HUES64 (cell line): ENCODE measurements around the gene CST11.

ENCODE experiments used
- H3K27ac ChIP-seq: 2 replicates; pipeline ENCODE4 v1.7.0; 2013; ENCODE audit warnings: low read depth, low read length, inconsistent platforms
- H3K27me3 ChIP-seq: 2 replicates; pipeline ENCODE4 v1.6.1; 2013; ENCODE audit warnings: mild to moderate bottlenecking, low read length; ENCODE audit not compliant: insufficient read depth
- H3K36me3 ChIP-seq: 2 replicates; pipeline ENCODE4 v1.6.1; 2013; ENCODE audit warnings: mild to moderate bottlenecking, low read length; ENCODE audit not compliant: insufficient read depth
- H3K4me1 ChIP-seq: 2 replicates; pipeline ENCODE4 v1.6.1; 2013; ENCODE audit warnings: mild to moderate bottlenecking, low read length, moderate library complexity; ENCODE audit not compliant: insufficient read depth
- H3K4me3 ChIP-seq: 2 replicates; pipeline ENCODE4 v1.5.1; 2013; ENCODE audit warnings: mild to moderate bottlenecking, low read length, moderate library complexity
- H3K9ac ChIP-seq: 2 replicates; pipeline ENCODE4 v1.6.1; 2013; ENCODE audit warnings: mild to moderate bottlenecking, low read depth, low read length
- H3K9me3 ChIP-seq: 2 replicates; pipeline ENCODE4 v1.6.1; 2013; ENCODE audit warnings: low read depth, low read length; ENCODE audit not compliant: insufficient read depth
- WGBS: fragments of 150-250, 120-280 bp; methylation state at CpG from one replicate; pipeline ENCODE4 v1.1.7; 2013; ENCODE audit warnings: missing lambda C conversion rate; 5-methylcytosine and 5-hydroxymethylcytosine counted together

The CST11 gene

DNA sequence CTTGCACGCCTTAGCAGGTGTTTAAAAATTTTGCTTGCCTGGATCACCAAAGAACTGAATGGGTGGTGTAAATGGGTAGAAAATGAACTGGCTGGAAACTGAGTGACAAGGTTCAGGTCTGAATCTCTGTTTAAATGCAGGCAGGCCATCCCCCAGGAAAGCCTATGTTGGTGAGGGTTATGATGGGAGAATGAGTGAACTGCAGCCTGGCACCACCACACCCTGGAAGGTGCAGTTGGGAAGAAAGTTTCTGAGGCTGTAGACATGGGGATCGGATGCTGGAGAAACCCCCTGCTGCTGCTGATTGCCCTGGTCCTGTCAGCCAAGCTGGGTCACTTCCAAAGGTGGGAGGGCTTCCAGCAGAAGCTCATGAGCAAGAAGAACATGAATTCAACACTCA, 12.7 kb downstream of the CST11 start:
- H3K4me1 ChIP-seq: no peaks in the 10 kb centered on the region
- no peak overlapping the region for H3K4me3 ChIP-seq
- H3K27me3 ChIP-seq: no peaks in the 10 kb centered on the region
- H3K27ac ChIP-seq: no peak overlapping the region
- no peaks in the 10 kb centered on the region for H3K9me3 ChIP-seq
- WGBS: 89% methylated on average over 2 of the region's 2 CpGs
- no peaks in the 10 kb centered on the region for H3K36me3 ChIP-seq
- H3K9ac ChIP-seq: no peak overlapping the region

DNA sequence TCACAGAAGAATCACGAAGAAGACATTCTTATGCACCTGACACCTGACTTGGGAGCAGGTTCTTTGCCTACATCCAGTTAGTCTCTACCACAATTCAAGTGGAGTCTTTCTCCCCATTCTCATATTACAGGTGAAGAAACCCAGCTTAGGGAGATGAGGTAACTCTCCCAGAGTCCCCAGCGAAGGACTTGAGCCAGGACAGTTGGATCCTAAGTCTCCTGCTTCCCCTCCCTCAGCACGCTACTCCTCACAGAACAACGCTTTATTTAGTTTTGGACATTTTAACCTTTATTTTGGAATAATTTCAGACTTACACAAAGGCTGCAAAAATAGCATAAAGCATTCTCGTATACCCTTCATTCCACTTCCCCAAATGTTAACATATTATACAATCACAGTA, 14.0 kb downstream of the CST11 start:
- no peaks in the 10 kb centered on the region for H3K27me3 ChIP-seq
- 91% methylated on average over 5 of the region's 5 CpGs for WGBS
- no peak overlapping the region for H3K4me3 ChIP-seq
- H3K4me1 ChIP-seq: no peaks in the 10 kb centered on the region
- no peaks in the 10 kb centered on the region for H3K36me3 ChIP-seq
- no peak overlapping the region for H3K9ac ChIP-seq
- H3K27ac ChIP-seq: no peak overlapping the region
- no peaks in the 10 kb centered on the region for H3K9me3 ChIP-seq

DNA sequence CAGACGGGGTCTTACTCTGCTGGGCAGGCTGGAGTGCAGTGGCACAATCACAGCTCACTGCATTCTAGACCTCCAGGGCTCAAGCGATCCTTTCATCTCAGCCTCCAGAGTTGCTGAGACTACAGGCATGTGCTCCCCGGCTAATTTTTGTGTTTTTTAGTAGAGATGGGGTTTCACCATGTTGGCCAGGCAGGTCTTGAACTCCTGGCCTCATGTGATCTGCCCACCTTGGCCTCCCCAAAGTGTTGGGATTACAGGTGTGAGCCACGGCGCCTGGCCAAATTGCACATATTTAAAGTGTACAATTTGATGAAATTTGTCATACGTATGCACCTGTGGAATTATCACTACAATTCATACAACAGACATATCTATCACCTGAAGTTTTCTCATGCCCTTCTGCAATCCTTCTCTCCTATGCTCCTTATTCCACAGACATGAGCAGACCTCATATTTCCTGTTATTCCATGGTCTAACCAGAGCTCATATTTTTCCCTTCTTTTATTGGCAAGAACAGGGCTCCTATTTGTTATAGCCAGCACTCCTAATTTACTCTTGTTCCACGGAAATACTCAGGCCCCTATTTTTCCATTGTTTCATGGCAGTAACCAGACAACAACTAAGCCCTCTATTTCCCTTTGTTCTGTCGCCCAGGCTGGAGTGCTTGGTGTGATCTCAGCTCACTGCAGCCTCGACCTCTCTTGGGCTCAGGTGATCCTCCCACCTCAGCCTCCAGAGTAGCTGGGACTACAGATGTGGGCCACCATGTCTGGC, 15.4 kb downstream of the CST11 start:
- Histone ChIP-seq H3K4me3 (no peak overlapping the region), H3K36me3 (no peaks in the 10 kb centered on the region), H3K27ac (no peak overlapping the region), H3K9ac (no peak overlapping the region), H3K27me3 (no peaks in the 10 kb centered on the region), H3K4me1 (no peaks in the 10 kb centered on the region), H3K9me3 (no peaks in the 10 kb centered on the region)
- 93% methylated on average over 9 of the region's 9 CpGs for WGBS

DNA sequence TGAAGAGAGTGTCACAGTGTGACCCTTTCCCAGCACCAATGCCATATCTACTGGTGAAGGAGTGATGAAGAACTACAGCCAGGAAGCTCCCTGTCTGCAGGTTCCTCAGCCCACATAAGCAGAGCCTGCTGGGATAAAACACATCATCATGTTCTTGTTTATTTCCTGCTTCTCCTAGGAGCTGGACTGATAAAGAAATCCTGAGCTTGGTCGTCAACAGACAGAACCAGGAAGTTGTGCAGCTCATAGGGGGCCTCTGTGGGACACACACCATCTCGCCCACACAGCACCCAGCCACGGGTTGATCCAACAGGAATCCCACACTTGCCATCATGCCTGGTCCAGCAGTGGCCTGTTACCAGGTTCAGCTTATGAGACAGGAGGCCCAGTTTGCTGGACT, 16.0 kb downstream of the CST11 start:
- no peaks in the 10 kb centered on the region for H3K27me3 ChIP-seq
- H3K9ac ChIP-seq: no peak overlapping the region
- H3K9me3 ChIP-seq: no peaks in the 10 kb centered on the region
- no peaks in the 10 kb centered on the region for H3K36me3 ChIP-seq
- 86% methylated on average over 3 of the region's 3 CpGs for WGBS
- no peaks in the 10 kb centered on the region for H3K4me1 ChIP-seq
- H3K27ac ChIP-seq: no peak overlapping the region
- no peak overlapping the region for H3K4me3 ChIP-seq

DNA sequence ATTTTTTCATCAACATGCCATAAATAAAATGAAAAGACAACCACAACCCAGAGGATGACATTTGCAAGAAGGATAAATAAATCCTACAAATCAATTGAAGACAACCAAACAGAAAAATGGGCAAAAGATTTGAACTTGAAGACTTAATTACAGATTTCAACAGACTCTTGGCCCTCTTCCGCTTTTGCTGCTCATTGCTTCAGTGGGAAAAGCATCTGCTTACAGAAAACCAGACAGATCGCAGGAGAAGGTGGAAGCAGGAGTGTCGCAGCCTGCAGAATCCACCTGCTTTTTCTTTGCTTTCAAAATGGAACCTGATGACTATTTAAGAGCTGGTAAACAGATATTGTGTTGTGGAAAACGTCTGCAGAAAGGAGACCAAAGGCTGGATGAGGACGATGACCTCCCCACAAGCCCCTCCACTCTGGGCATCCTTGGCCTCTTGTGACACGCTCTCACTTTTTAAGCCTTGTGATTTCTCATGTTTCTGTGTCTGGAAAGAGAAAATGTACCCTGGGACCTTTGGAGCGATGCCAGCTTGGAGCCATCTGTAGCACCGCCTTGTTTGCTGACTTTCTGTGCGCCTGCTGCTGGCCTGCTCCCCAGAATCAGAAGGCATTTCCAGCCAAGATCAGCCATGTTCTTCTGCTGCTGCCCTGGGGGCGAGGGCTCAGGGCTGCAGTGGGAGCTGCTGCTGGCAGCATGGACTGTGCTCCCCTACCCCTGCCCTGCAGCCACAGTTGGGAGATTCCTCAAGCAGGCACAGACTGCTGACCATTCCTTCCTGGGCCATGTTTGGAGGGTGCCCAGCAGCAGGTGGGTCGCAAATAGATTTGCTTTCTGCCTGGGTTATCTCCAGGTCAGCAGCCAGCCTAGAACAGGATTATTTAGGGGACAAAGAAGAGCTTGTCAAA, 16.8 kb downstream of the CST11 start:
- H3K36me3 ChIP-seq: no peaks in the 10 kb centered on the region
- no peaks in the 10 kb centered on the region for H3K27me3 ChIP-seq
- 92% methylated on average over 11 of the region's 11 CpGs for WGBS
- no peak overlapping the region for H3K4me3 ChIP-seq
- no peaks in the 10 kb centered on the region for H3K4me1 ChIP-seq
- no peak overlapping the region for H3K9ac ChIP-seq
- no peaks in the 10 kb centered on the region for H3K9me3 ChIP-seq
- H3K27ac ChIP-seq: no peak overlapping the region

DNA sequence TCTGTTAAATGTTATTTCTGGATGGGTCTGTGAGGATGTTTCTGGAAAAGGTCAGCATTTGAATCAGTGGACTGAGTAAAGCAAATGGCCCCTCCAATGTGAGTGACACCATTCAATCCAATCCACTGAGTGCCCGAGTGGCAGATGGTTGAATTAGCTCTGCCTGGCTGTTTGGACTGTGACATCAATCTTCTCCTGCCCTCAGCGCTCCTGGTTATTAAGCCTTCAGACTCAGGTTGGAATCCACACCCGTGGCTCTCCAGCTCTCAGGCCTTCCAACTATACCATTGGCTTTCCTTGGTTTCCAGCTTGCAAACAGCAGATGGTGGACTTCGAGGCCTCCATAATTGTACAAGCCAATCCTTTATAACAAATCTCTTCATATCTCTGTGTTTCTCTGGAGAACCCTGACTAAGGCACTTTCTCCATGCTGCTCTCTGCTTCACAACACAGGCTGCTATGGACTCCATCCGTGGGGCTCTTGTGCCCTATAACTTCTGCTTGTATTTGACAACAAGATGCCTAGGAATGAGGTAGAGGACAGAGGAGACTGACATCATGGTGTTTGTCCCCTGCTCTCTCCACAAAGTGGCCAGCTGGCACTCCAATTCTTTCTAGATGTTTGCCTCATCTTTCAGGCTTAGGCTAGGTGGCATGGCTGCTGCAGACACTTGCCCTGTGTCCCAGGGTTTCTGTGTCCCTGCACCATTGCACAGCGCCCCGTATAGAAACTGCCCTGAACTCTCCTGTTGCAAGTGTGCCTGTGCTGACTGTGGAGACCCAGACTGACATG, 18.0 kb downstream of the CST11 start:
- Histone ChIP-seq H3K27ac (no peak overlapping the region), H3K4me3 (no peak overlapping the region), H3K27me3 (no peaks in the 10 kb centered on the region), H3K9me3 (no peaks in the 10 kb centered on the region), H3K36me3 (no peaks in the 10 kb centered on the region), H3K4me1 (no peaks in the 10 kb centered on the region), H3K9ac (no peak overlapping the region)
- 92% methylated on average over 7 of the region's 7 CpGs for WGBS

DNA sequence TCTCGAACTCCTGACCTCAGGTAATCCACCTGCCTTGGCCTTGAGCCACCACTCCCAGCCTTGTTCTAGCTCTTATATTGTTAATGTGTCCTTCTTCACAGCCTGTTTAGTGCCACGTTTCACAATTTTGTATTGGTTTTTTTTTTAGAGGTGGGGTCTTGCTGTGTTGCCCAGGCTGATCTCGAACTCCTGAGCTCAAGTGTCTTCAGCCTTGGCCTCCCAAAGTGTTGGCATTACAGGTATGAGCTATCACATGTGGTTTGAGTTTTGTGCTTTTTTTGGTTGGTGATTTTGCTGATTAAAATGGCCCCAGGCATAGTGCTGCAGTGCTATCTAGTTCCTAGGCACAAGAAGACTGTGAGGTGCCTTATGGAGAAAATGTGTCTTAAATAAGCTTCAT, 19.0 kb downstream of the CST11 start:
- no peak overlapping the region for H3K4me3 ChIP-seq
- H3K27me3 ChIP-seq: no peaks in the 10 kb centered on the region
- no peak overlapping the region for H3K27ac ChIP-seq
- 92% methylated on average over 3 of the region's 3 CpGs for WGBS
- no peak overlapping the region for H3K9ac ChIP-seq
- no peaks in the 10 kb centered on the region for H3K36me3 ChIP-seq
- no peaks in the 10 kb centered on the region for H3K4me1 ChIP-seq
- H3K9me3 ChIP-seq: no peaks in the 10 kb centered on the region

DNA sequence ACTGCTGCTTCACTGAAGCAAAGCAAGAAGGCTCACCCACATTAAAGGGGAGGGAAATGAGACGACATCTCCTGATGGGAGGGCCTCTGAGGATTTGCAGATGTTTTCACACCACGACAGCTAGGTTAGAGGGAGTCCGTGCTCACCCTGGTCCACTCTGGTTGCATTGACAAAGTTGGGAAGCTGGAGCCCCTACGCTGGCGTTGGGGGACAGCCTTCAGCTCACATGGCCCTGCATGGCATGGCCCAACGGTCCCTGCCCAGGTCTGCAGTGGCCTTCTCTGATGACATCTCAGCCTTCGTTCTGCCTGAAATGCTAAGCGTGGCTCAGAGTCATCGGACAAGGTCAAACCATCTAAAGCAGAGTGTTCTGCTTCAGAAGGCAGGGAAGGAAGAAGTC, 27.5 kb downstream of the CST11 start:
- Histone ChIP-seq H3K9me3 (peaks cover 6% of the 10 kb centered on the region), H3K4me1 (0 out of 2 replicates have a peak, but pooled peaks cover 3% of the 10 kb centered on the region), H3K27me3 (no peaks in the 10 kb centered on the region), H3K4me3 (no peak overlapping the region), H3K36me3 (no peaks in the 10 kb centered on the region), H3K27ac (no peak overlapping the region), H3K9ac (no peak overlapping the region)
- 90% methylated on average over 9 of the region's 9 CpGs for WGBS

DNA sequence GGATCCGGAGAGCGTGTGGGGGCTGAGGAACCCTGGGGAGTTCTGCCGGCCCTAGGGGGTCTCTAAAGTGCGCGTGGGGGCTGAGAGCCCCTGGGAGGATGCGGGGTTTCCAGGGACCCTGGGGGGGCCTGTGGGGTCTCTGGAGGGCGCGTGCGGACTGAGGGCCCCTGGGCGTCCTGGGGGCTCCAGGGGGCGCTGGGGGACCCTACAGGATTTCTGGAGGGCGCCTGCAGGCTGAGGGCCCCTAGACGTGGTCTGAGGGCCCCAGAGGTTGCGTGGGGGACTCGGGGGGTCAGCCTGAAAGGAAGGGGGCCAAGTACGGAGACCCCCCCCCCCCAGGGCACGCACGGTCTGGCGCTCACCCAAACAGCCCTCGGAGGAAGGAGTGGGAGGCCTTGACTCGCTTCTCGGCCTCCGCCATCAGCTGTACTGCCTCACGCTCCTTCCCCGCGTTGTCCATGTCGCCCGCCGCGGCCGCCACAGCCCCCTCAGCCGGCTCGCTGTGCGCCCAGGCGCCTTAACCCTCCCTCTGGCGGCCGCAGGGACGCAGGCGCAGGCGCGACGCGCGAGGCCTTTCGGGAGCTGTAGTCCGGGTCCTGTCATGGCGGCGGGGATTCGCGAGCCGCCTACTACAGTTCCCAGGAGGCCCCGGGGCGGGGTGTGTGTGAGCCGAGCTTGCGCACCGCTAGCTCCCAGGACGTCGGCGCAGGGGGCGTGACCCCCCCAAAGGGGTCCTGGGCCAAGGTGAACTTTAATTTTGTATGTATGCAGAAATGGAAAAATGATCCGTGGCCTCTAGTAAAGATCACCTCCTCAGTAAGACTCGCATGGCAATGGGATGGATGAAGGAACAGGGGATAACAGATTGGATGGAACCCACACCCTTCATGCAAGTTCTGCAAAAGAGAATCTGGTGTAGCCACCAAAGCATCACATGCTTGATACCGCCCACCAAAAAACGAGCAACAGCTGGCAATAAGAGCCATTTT, 31.4 kb downstream of the CST11 start, which contains the start of gene NAPB:
NAPB (minus strand) TSS at position 546 of the 989 bp plus-strand sequence; CDS start at position 460, 86 bp downstream.
- 1% methylated on average over 64 of the region's 64 CpGs for WGBS
- peak within 1 kb of the TSS; percentile 88 for H3K4me3 ChIP-seq

More for the DNA sequence above, 31.4 kb downstream of the CST11 start, which contains the start of gene NAPB:
- no peaks in the 10 kb centered on the region for H3K27me3 ChIP-seq
- peaks cover 9% of the 10 kb centered on the region for H3K4me1 ChIP-seq
- H3K9ac ChIP-seq: peak within 1 kb of the TSS; percentile 76
- H3K36me3 ChIP-seq: no peaks in the 10 kb centered on the region
- H3K27ac ChIP-seq: peak within 1 kb of the TSS; percentile 51; the same call in 1 of the 2 replicates
- H3K9me3 ChIP-seq: peaks cover 6% of the 10 kb centered on the region
